Mesothelial cell of epicardium (in vitro differentiated cells): ENCODE measurements around the gene CASD1. TPM values are rescaled to one million over a fixed set of nuclear protein-coding genes. Genes with fewer than 3 reads are reported as not detected.

Source experiments
- DNase-seq, 2 experiments: peaks; one replicate each; pipeline ENCODE4 v3.0.0; 2021; ENCODE audit warnings: low spot score in 2 of 2; ENCODE audit not compliant: unreplicated experiment in 2 of 2
- H3K27ac Mint-ChIP-seq: 2 replicates; pipeline ENCODE4 v1.8.0; 2021; ENCODE audit warnings: mixed read lengths
- H3K27me3 Mint-ChIP-seq: 2 replicates; pipeline ENCODE4 v1.8.0; 2021; ENCODE audit warnings: low read depth, mixed read lengths
- H3K36me3 Mint-ChIP-seq: 2 replicates; pipeline ENCODE4 v1.8.0; 2021; ENCODE audit warnings: mixed read lengths
- H3K4me1 Mint-ChIP-seq: 2 replicates; pipeline ENCODE4 v1.8.0; 2021; ENCODE audit warnings: mixed read lengths
- H3K4me3 Mint-ChIP-seq: 2 replicates; pipeline ENCODE4 v1.8.0; 2021; ENCODE audit warnings: mild to moderate bottlenecking, moderate library complexity, mixed read lengths
- H3K9me3 Mint-ChIP-seq: 2 replicates; pipeline ENCODE4 v1.8.0; 2021; ENCODE audit warnings: mixed read lengths
- total RNA-seq: library from RNA; stranded (reverse); gene quantifications from 3 replicates; pipeline ENCODE4 v1.2.1, GENCODE V29; 2021
- TF ChIP-seq, protein P1 (sequence below): fragments of 200-600 bp; sonication (generic); IDR thresholded peaks from one replicate; pipeline ENCODE4 v1.5.0; 2021; ENCODE audit warnings: antibody characterized with exemption; ENCODE audit not compliant: unreplicated experiment

CASD1 gene
- total RNA-seq, 1 donor from 2014 or later: 35.6 TPM

GRCh38 chr7:94532676-94533075 lies 23.1 kb downstream of the CASD1 start:
- H3K36me3 Mint-ChIP-seq: peaks cover 31% of the 10 kb centered on the region
- H3K4me1 Mint-ChIP-seq: no peaks in the 10 kb centered on the region
- TF ChIP-seq, protein P1, sequence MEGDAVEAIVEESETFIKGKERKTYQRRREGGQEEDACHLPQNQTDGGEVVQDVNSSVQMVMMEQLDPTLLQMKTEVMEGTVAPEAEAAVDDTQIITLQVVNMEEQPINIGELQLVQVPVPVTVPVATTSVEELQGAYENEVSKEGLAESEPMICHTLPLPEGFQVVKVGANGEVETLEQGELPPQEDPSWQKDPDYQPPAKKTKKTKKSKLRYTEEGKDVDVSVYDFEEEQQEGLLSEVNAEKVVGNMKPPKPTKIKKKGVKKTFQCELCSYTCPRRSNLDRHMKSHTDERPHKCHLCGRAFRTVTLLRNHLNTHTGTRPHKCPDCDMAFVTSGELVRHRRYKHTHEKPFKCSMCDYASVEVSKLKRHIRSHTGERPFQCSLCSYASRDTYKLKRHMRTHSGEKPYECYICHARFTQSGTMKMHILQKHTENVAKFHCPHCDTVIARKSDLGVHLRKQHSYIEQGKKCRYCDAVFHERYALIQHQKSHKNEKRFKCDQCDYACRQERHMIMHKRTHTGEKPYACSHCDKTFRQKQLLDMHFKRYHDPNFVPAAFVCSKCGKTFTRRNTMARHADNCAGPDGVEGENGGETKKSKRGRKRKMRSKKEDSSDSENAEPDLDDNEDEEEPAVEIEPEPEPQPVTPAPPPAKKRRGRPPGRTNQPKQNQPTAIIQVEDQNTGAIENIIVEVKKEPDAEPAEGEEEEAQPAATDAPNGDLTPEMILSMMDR: no peak
- no peak for DNase-seq
- no peak overlapping the region for H3K27ac Mint-ChIP-seq
- H3K27me3 Mint-ChIP-seq: no peaks in the 10 kb centered on the region
- no peaks in the 10 kb centered on the region for H3K9me3 Mint-ChIP-seq
- no peak overlapping the region for H3K4me3 Mint-ChIP-seq

GRCh38 chr7:94540428-94540827 lies 30.8 kb downstream of the CASD1 start:
- Mint-ChIP-seq H3K9me3 (no peaks in the 10 kb centered on the region), H3K4me3 (no peak overlapping the region), H3K4me1 (no peaks in the 10 kb centered on the region), H3K27me3 (no peaks in the 10 kb centered on the region), H3K36me3 (peaks cover 27% of the 10 kb centered on the region), H3K27ac (no peak overlapping the region)
- no peak for DNase-seq
- TF ChIP-seq, protein P1: no peak

DNA sequence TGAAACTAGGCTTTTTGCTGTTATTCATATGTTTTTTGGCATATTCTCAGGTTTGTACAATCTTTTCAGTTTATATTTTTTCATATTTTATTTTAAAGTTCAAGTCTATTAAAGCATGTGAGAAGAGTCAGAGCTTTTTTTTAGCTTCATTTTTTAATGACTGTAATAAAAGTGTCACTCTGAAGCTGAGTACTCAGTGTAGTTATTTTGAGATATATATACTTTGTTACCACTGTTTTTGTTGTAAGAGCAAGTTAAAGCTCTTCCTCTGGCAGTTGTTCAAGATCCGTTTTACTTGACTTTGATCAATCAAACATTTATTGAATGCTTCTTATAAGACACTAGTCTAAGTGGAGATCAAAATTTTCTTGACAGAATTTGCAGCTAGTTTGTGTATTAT lies 37.5 kb downstream of the CASD1 start:
- TF ChIP-seq, protein P1: no peak
- H3K9me3 Mint-ChIP-seq: no peaks in the 10 kb centered on the region
- no peak overlapping the region for H3K4me3 Mint-ChIP-seq

GRCh38 chr7:94556028-94556427 lies 46.4 kb downstream of the CASD1 start:
- Mint-ChIP-seq H3K27me3 (no peaks in the 10 kb centered on the region), H3K9me3 (no peaks in the 10 kb centered on the region), H3K36me3 (peaks cover 27% of the 10 kb centered on the region), H3K4me1 (peaks cover 7% of the 10 kb centered on the region), H3K27ac (no peak overlapping the region), H3K4me3 (no peak overlapping the region)
- no peak for DNase-seq
- TF ChIP-seq, protein P1: no peak

More for the DNA sequence above, 37.5 kb downstream of the CASD1 start:
- H3K4me1 Mint-ChIP-seq: no peaks in the 10 kb centered on the region
- DNase-seq: no peak
- H3K27ac Mint-ChIP-seq: no peak overlapping the region
- no peaks in the 10 kb centered on the region for H3K27me3 Mint-ChIP-seq
- H3K36me3 Mint-ChIP-seq: peaks cover 19% of the 10 kb centered on the region

DNA sequence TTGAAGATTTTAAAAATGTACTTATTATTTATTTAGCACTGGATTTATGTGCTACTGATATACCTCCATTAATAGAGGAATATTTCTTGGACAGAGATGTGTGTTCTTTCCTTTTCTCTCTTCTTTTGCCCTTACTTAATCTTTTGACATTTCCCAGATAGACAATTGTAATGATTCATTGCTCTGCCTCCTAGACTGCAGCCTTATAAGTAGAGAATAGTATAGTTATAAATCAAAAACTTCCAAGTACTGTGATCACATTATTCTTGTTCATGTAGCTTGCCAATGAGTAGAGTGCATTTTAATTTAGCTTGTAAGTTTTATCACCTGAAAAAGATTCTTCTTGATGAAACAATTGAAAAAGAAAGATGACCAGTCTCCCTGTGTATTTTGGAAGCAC lies 47.6 kb downstream of the CASD1 start:
- no peaks in the 10 kb centered on the region for H3K27me3 Mint-ChIP-seq
- peaks cover 7% of the 10 kb centered on the region for H3K4me1 Mint-ChIP-seq
- peaks cover 25% of the 10 kb centered on the region for H3K36me3 Mint-ChIP-seq
- no peak overlapping the region for H3K4me3 Mint-ChIP-seq
- DNase-seq: no peak
- no peaks in the 10 kb centered on the region for H3K9me3 Mint-ChIP-seq
- TF ChIP-seq, protein P1: no peak
- H3K27ac Mint-ChIP-seq: no peak overlapping the region

- Mint-ChIP-seq H3K4me1 (peaks cover 7% of the 10 kb centered on the region), H3K9me3 (peaks cover 6% of the 10 kb centered on the region), H3K27ac (no peak overlapping the region), H3K36me3 (peaks cover 17% of the 10 kb centered on the region), H3K4me3 (no peak overlapping the region), H3K27me3 (no peaks in the 10 kb centered on the region)
- TF ChIP-seq, protein P1: no peak
- DNase-seq: no peak
These were observed 50.4 kb downstream of the CASD1 start for GRCh38 chr7:94559972-94560371.
